HG02938 (cell line): ENCODE data around the gene UNC5B.

ENCODE experiments used
- ATAC-seq: cut with Tn5 transposase; IDR thresholded peaks from one replicate; pipeline ENCODE4 v1.9.1; 2021; ENCODE audit warnings: mild to moderate bottlenecking, moderate library complexity; ENCODE audit not compliant: unreplicated experiment

UNC5B gene

GRCh38 chr10:71338728-71339495 is 126.5 kb downstream of the UNC5B start:
- no peak for ATAC-seq

- ATAC-seq: no peak
Observed at GRCh38 chr10:71339796-71340589, 127.6 kb downstream of the UNC5B start.

- no peak for ATAC-seq
Observed at GRCh38 chr10:71342573-71343391, 130.4 kb downstream of the UNC5B start.

GRCh38 chr10:71343392-71343773 is 131.0 kb downstream of the UNC5B start:
- no peak for ATAC-seq

- no peak for ATAC-seq
Observed at GRCh38 chr10:71344154-71344925, 132.0 kb downstream of the UNC5B start.

GRCh38 chr10:71344993-71345480 is 132.7 kb downstream of the UNC5B start:
- ATAC-seq: no peak

GRCh38 chr10:71345694-71346093 is 133.3 kb downstream of the UNC5B start:
- ATAC-seq: no peak

- no peak for ATAC-seq
Observed at GRCh38 chr10:71346731-71347130, 134.4 kb downstream of the UNC5B start.

GRCh38 chr10:71347587-71348395 is 135.4 kb downstream of the UNC5B start:
- ATAC-seq: no peak

- ATAC-seq: no peak
Observed at GRCh38 chr10:71348850-71349249, 136.5 kb downstream of the UNC5B start.

- no peak for ATAC-seq
Observed at GRCh38 chr10:71349406-71349805, 137.0 kb downstream of the UNC5B start.

- ATAC-seq: no peak
Observed at GRCh38 chr10:71351087-71351486, 138.7 kb downstream of the UNC5B start.

- no peak for ATAC-seq
Observed at GRCh38 chr10:71351628-71352319, 139.4 kb downstream of the UNC5B start.
